Dedifferentiated amniotic fluid mesenchymal stem cell (primary cell): ENCODE measurements around the gene EIF4G3.
A peak's percentile ranks its signal among the peaks of the same experiment; 100 is the strongest.
"Not testable (repeated sequence)": the region's sequence is repeated elsewhere in the genome, so short reads cannot be mapped to it uniquely, and the experiment has no call there.

Experiments
- DNase-seq: peaks from one replicate; pipeline ENCODE4 v3.0.0-alpha.2; 2016; ENCODE audit errors: extremely low spot score

EIF4G3 gene

GRCh38 chr1:21189421-21189820, 12.7 kb upstream of the EIF4G3 start:
- no peak for DNase-seq

GRCh38 chr1:21188235-21188634, 11.5 kb upstream of the EIF4G3 start:
- no peak for DNase-seq

GRCh38 chr1:21185221-21185731, 8.6 kb upstream of the EIF4G3 start:
- no peak for DNase-seq

- DNase-seq: no peak
These were observed 7.6 kb upstream of the EIF4G3 start for GRCh38 chr1:21184276-21184675.

- no peak for DNase-seq
These were observed 5.6 kb upstream of the EIF4G3 start for GRCh38 chr1:21182181-21182731.

- DNase-seq: not testable (repeated sequence)
These were observed 1.6 kb upstream of the EIF4G3 start for GRCh38 chr1:21178271-21178670.

- DNase-seq: no peak
These were observed 771 bp downstream of the EIF4G3 start for GRCh38 chr1:21175670-21176581.

GRCh38 chr1:21175324-21175669, 1.4 kb downstream of the EIF4G3 start:
- no peak for DNase-seq

- DNase-seq: peak; percentile 68
These were observed 1.9 kb downstream of the EIF4G3 start for GRCh38 chr1:21174654-21175323.

GRCh38 chr1:21174230-21174629, 2.5 kb downstream of the EIF4G3 start:
- DNase-seq: no peak

GRCh38 chr1:21173096-21173495, 3.6 kb downstream of the EIF4G3 start:
- DNase-seq: not testable (repeated sequence)

GRCh38 chr1:21170837-21171236, 5.9 kb downstream of the EIF4G3 start:
- peak; percentile 68 for DNase-seq

- DNase-seq: no peak
These were observed 8.3 kb downstream of the EIF4G3 start for GRCh38 chr1:21168444-21168843.

GRCh38 chr1:21165646-21166045, 11.1 kb downstream of the EIF4G3 start:
- DNase-seq: no peak

- DNase-seq: no peak
These were observed 11.6 kb downstream of the EIF4G3 start for GRCh38 chr1:21165076-21165475.

GRCh38 chr1:21164266-21164665, 12.4 kb downstream of the EIF4G3 start:
- DNase-seq: no peak

GRCh38 chr1:21162740-21163464, 13.8 kb downstream of the EIF4G3 start:
- no peak for DNase-seq

- no peak for DNase-seq
These were observed 14.9 kb downstream of the EIF4G3 start for GRCh38 chr1:21161842-21162241.

- no peak for DNase-seq
These were observed 16.4 kb downstream of the EIF4G3 start for GRCh38 chr1:21160263-21160796.

GRCh38 chr1:21157868-21158267, 18.8 kb downstream of the EIF4G3 start:
- no peak for DNase-seq

GRCh38 chr1:21157054-21157453, 19.6 kb downstream of the EIF4G3 start:
- DNase-seq: no peak

GRCh38 chr1:21156019-21156418, 20.7 kb downstream of the EIF4G3 start:
- DNase-seq: no peak
